H9 (cell line): ENCODE results near the gene MS4A15. TPM values are rescaled to one million over a fixed set of nuclear protein-coding genes. Genes with fewer than 3 reads are reported as not detected.

Source experiments
- DNase-seq: peaks from one replicate; pipeline ENCODE4 v3.0.0-alpha.2; 2017
- H2AFZ ChIP-seq: one replicate; pipeline ENCODE4 v1.6.1; 2013; ENCODE audit warnings: mild to moderate bottlenecking, low read length, control low read depth, moderate library complexity
- H2AK5ac ChIP-seq: 2 replicates; pipeline ENCODE4 v1.6.1; 2013; ENCODE audit warnings: low read length, control low read depth, mixed read lengths; ENCODE audit not compliant: insufficient read length
- H2BK120ac ChIP-seq: one replicate; pipeline ENCODE4 v1.6.1; 2013; ENCODE audit warnings: low read depth, mild to moderate bottlenecking, low read length, control low read depth, inconsistent platforms; ENCODE audit not compliant: poor library complexity, severe bottlenecking
- H2BK12ac ChIP-seq: 2 replicates; pipeline ENCODE4 v1.6.1; 2013; ENCODE audit warnings: low read length, control low read depth, mixed read lengths, low read depth; ENCODE audit not compliant: insufficient read length
- H2BK15ac ChIP-seq: 2 replicates; pipeline ENCODE4 v1.6.1; 2013; ENCODE audit warnings: low read depth, low read length, control low read depth
- H2BK20ac ChIP-seq: one replicate; pipeline ENCODE4 v1.6.1; 2013; ENCODE audit warnings: low read depth, mild to moderate bottlenecking, low read length, control low read depth, inconsistent platforms; ENCODE audit not compliant: poor library complexity, severe bottlenecking
- H2BK5ac ChIP-seq: 2 replicates; pipeline ENCODE4 v1.6.1; 2013; ENCODE audit warnings: low read length, control low read depth, mixed read lengths; ENCODE audit not compliant: insufficient read length
- H3K14ac ChIP-seq: 2 replicates; pipeline ENCODE4 v1.6.1; 2013; ENCODE audit warnings: low read length, control low read depth; ENCODE audit not compliant: insufficient read depth
- H3K18ac ChIP-seq: 2 replicates; pipeline ENCODE4 v1.6.1; 2013; ENCODE audit warnings: low read depth, mild to moderate bottlenecking, mixed read lengths, low read length, control low read depth; ENCODE audit not compliant: insufficient read length
- H3K23ac ChIP-seq: 2 replicates; pipeline ENCODE4 v1.6.1; 2013; ENCODE audit warnings: low read length, control low read depth, mixed read lengths, low read depth; ENCODE audit not compliant: insufficient read length
- H3K23me2 ChIP-seq: 2 replicates; pipeline ENCODE4 v1.6.1; 2013; ENCODE audit warnings: low read depth, mild to moderate bottlenecking, mixed read lengths, low read length, control low read depth; ENCODE audit not compliant: insufficient read length, poor library complexity, severe bottlenecking
- H3K27ac ChIP-seq: 2 replicates; pipeline ENCODE4 v1.5.1; 2013; ENCODE audit warnings: low read length, control low read depth, mixed read lengths, low read depth; ENCODE audit not compliant: insufficient read length
- H3K27me3 ChIP-seq: 2 replicates; pipeline ENCODE4 v1.6.1; 2013; ENCODE audit warnings: low read length, control low read depth, inconsistent platforms; ENCODE audit not compliant: insufficient read depth
- H3K4ac ChIP-seq: 2 replicates; pipeline ENCODE4 v1.6.1; 2013; ENCODE audit warnings: low read depth, mild to moderate bottlenecking, control low read depth, inconsistent platforms, low read length, moderate library complexity
- H3K4me1 ChIP-seq: 2 replicates; pipeline ENCODE4 v1.6.1; 2013; ENCODE audit warnings: low read length, control low read depth, inconsistent platforms; ENCODE audit not compliant: insufficient read depth
- H3K4me2 ChIP-seq: 2 replicates; pipeline ENCODE4 v1.6.1; 2013; ENCODE audit warnings: low read length, control low read depth, mixed read lengths; ENCODE audit not compliant: insufficient read length, insufficient read depth
- H3K56ac ChIP-seq: 2 replicates; pipeline ENCODE4 v1.6.1; 2013; ENCODE audit warnings: low read depth, mild to moderate bottlenecking, mixed read lengths, low read length, control low read depth; ENCODE audit not compliant: insufficient read length
- H3K79me1 ChIP-seq: 2 replicates; pipeline ENCODE4 v1.6.1; 2013; ENCODE audit warnings: low read depth, mild to moderate bottlenecking, moderate library complexity, low read length, control low read depth, inconsistent platforms; ENCODE audit not compliant: insufficient read depth, poor library complexity, severe bottlenecking
- H3K79me2 ChIP-seq: 2 replicates; pipeline ENCODE4 v1.6.1; 2013; ENCODE audit warnings: low read length, control low read depth, inconsistent platforms; ENCODE audit not compliant: insufficient read depth
- H3K9ac ChIP-seq: 2 replicates; pipeline ENCODE4 v1.6.1; 2013; ENCODE audit warnings: low read length, control low read depth, mixed read lengths; ENCODE audit not compliant: insufficient read length; ENCODE audit errors: extremely low read depth
- H3K9me3 ChIP-seq: one replicate; pipeline ENCODE4 v1.6.1; 2013; ENCODE audit warnings: low read depth, low read length, inconsistent platforms; ENCODE audit not compliant: control insufficient read depth
- H3T11ph ChIP-seq: one replicate; pipeline ENCODE4 v1.6.1; 2013; ENCODE audit warnings: mild to moderate bottlenecking, low read length, control low read depth, inconsistent platforms
- H4K20me1 ChIP-seq: one replicate; pipeline ENCODE4 v1.6.1; 2013; ENCODE audit not compliant: control insufficient read depth, insufficient read length, insufficient read depth
- H4K5ac ChIP-seq: 2 replicates; pipeline ENCODE4 v1.6.1; 2013; ENCODE audit warnings: low read depth, mild to moderate bottlenecking, mixed read lengths, low read length, control low read depth; ENCODE audit not compliant: insufficient read length
- H4K8ac ChIP-seq: replicated peaks from 2 replicates; pipeline ENCODE4 v1.6.1; 2013; ENCODE audit warnings: low read length, control low read depth, mixed read lengths, low read depth; ENCODE audit not compliant: insufficient read length
- H4K91ac ChIP-seq: 2 replicates; pipeline ENCODE4 v1.6.1; 2013; ENCODE audit warnings: low read depth, mild to moderate bottlenecking, moderate library complexity, mixed read lengths, low read length, control low read depth; ENCODE audit not compliant: insufficient read length
- H3K27ac Mint-ChIP-seq, 3 experiments: 2 replicates in 2 of 3; 3 replicates in 1 of 3; pipeline ENCODE4 v1.8.0; 2020 to 2021; ENCODE audit warnings: mixed read lengths in 3 of 3, mild to moderate bottlenecking in 1 of 3, moderate library complexity in 1 of 3
- H3K27me3 Mint-ChIP-seq: 2 replicates; pipeline ENCODE4 v1.8.0; 2021; ENCODE audit warnings: low read depth, mild to moderate bottlenecking, moderate library complexity, mixed read lengths
- H3K36me3 Mint-ChIP-seq, 3 experiments: 2 replicates in 2 of 3; 3 replicates in 1 of 3; pipeline ENCODE4 v1.8.0; 2020 to 2021; ENCODE audit warnings: low read depth in 3 of 3, mixed read lengths in 3 of 3; ENCODE audit not compliant: insufficient read depth in 1 of 3
- H3K4me1 Mint-ChIP-seq, 2 experiments: 2 replicates each; pipeline ENCODE4 v1.8.0; 2020; ENCODE audit warnings: mixed read lengths in 2 of 2
- H3K4me3 Mint-ChIP-seq, 2 experiments: 2 replicates in 1 of 2; 3 replicates in 1 of 2; pipeline ENCODE4 v1.8.0; 2020 to 2021; ENCODE audit warnings: mild to moderate bottlenecking in 2 of 2, mixed read lengths in 2 of 2, moderate library complexity in 1 of 2
- H3K9me3 Mint-ChIP-seq, 2 experiments: 2 replicates in 1 of 2; 3 replicates in 1 of 2; pipeline ENCODE4 v1.8.0; 2020; ENCODE audit warnings: mild to moderate bottlenecking in 2 of 2, mixed read lengths in 2 of 2, moderate library complexity in 1 of 2
- WGBS: extraction: QIAGEN DNeasy Blood & Tissue Kit; methylation state at CpG from one replicate; pipeline ENCODE4 v1.1.7; 2013; ENCODE audit warnings: missing lambda C conversion rate, low lambda C conversion rate, mixed read lengths; ENCODE audit not compliant: insufficient read length; ENCODE audit errors: extremely low coverage; 5-methylcytosine and 5-hydroxymethylcytosine counted together
- total RNA-seq: library from RNA; stranded (reverse); gene quantifications from 2 replicates; pipeline ENCODE4 v1.2.1, GENCODE V29; 2021
- TF ChIP-seq, protein P1 (sequence below): fragments of 200-600 bp; sonication (generic); conservative IDR thresholded peaks from 3 replicates; pipeline ENCODE4 v1.8.0; 2021; ENCODE audit warnings: antibody characterized with exemption, mild to moderate bottlenecking

Gene MS4A15
- total RNA-seq, 1 experiment from 2014 or later: 0.11 TPM

- Histone ChIP-seq H4K5ac (no peak overlapping the region), H3T11ph (no peak overlapping the region), H3K56ac (no peak overlapping the region), H3K14ac (no peak overlapping the region), H2AK5ac (no peak overlapping the region), H2BK15ac (no peak overlapping the region), H2BK20ac (no peak overlapping the region), H4K8ac (no peak overlapping the region), H2BK120ac (no peak overlapping the region), H3K9me3 (no peaks in the 10 kb centered on the region), H2BK5ac (no peak overlapping the region), H3K27me3 (no peaks in the 10 kb centered on the region), H3K23me2 (no peaks in the 10 kb centered on the region), H3K9ac (no peak overlapping the region), H2BK12ac (no peak overlapping the region), H2AFZ (no peak overlapping the region), H4K91ac (no peak overlapping the region), H3K27ac (no peak overlapping the region), H3K4me1 (no peaks in the 10 kb centered on the region), H3K23ac (no peak overlapping the region), H3K79me1 (no peaks in the 10 kb centered on the region), H3K4me2 (no peak overlapping the region), H3K79me2 (no peaks in the 10 kb centered on the region), H4K20me1 (no peaks in the 10 kb centered on the region), H3K4ac (no peak overlapping the region), H3K18ac (no peak overlapping the region)
- WGBS: no CpG with 5 or more reads among the region's 2 CpGs
- Mint-ChIP-seq H3K9me3 (peaks cover 0 to 2% of the 10 kb centered on the region in 2 experiments; a peak in 1 of 5 replicates), H3K27ac (no peak overlapping the region), H3K4me3 (no peak overlapping the region), H3K4me1 (peaks cover 4 to 7% of the 10 kb centered on the region in 2 experiments; a peak in 3 of 4 replicates), H3K36me3 (no peaks in the 10 kb centered on the region), H3K27me3 (peaks cover 17% of the 10 kb centered on the region)
- DNase-seq: no peak
- TF ChIP-seq, protein P1, sequence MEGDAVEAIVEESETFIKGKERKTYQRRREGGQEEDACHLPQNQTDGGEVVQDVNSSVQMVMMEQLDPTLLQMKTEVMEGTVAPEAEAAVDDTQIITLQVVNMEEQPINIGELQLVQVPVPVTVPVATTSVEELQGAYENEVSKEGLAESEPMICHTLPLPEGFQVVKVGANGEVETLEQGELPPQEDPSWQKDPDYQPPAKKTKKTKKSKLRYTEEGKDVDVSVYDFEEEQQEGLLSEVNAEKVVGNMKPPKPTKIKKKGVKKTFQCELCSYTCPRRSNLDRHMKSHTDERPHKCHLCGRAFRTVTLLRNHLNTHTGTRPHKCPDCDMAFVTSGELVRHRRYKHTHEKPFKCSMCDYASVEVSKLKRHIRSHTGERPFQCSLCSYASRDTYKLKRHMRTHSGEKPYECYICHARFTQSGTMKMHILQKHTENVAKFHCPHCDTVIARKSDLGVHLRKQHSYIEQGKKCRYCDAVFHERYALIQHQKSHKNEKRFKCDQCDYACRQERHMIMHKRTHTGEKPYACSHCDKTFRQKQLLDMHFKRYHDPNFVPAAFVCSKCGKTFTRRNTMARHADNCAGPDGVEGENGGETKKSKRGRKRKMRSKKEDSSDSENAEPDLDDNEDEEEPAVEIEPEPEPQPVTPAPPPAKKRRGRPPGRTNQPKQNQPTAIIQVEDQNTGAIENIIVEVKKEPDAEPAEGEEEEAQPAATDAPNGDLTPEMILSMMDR: no peak
These were observed 20.9 kb downstream of the MS4A15 start for GRCh38 chr11:60777572-60777971.
